ENCODE measurements around the gene ZBTB8OS.

DNA sequence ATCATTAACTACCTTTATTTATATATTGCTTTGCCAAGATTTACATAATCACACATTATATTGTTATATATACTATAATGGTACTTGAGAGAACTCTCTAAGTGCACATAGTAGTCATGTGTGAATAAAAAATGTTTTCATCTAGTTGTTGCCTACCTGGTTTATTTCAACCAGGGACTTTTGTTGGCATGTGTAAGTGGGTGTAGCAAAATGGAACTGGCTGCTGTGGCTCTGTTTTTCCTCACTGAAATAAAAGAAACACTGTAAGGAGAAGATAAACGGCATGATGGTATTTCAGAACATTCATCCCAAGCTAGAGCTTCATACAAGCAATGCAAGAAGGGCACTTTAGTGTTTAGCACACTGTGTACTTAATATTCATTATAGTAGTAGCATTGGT is 15.6 kb upstream of the ZBTB8OS start:
- TF ChIP-seq FOXP2 (optimal IDR thresholded peaks at IDR 0.05; ENCODE audit: control extremely low read depth, extremely low read length, insufficient read depth) = no peak
- TF ChIP-seq EZH2 (IDR thresholded peaks at IDR 0.05) = no peak

Measured in SK-N-MC (cell line).